Forelimb muscle (tissue), 1 donor: ENCODE data around the gene SHROOM2. TPM values are rescaled to one million over a fixed set of nuclear protein-coding genes. Genes with fewer than 3 reads are reported as not detected.

Source experiments
- DNase-seq: peaks from one replicate; pipeline ENCODE4 v3.0.0-alpha.2; 2013; ENCODE audit warnings: low read depth
- polyA plus RNA-seq: library from polyadenylated mRNA; unstranded; fragments of 120-200 nt; gene quantifications from one replicate; pipeline ENCODE4 v1.2.1, GENCODE V29; 2013; ENCODE audit not compliant: insufficient read length

Gene SHROOM2
- polyA plus RNA-seq, 1 donor: 1.7 TPM

DNA sequence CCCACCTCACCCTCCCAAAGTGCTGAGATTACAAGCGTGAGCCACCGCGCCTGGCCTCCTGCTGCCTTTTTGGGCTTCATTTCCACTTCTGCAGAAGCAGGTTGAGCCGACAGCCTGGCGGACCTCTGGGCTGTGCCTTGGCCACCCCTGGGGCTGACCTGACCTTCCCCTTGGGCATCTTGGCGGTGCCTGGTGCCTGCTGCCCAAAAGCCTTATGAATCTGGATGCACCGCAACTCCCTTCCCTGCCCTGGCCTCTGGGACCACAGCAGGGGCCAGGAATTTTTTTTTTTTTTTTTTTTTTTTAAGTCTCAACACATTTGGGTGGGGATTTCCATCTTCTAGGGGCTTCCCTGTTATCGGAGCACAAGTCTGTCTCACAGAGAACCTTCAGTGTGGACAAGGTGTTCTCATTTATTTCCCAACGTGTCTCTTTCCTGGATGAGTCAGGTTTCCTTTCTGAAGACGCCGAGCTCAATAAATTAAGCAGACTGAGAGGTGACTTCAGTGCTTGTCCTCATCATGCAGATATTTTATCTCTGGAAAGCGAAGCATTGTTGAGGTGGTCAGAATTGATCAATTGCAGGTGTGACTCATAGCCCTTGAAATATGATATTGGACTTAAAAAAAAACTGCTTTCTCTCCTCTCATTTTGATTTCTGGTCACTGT, 79.7 kb downstream of the SHROOM2 start:
- DNase-seq: no peak

DNA sequence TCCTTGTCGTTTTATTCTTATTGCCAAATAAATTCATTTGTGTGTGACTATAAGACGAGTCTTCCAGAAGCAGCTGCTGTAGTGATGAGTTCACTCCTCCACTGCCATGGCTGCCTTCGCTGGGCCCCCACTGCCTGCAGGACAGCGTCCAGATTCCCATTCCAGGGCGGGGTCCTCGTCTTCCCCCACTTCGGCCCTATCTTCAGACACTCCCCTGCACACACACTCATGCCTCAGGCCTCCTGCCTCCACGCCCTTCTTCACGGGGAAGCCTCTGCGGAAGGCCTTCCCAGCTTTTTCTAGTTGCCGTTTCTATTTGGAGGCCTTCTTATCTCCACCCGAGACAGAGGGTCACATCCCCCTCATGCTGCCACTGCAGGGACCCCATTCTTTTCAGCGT, 80.4 kb downstream of the SHROOM2 start:
- no peak for DNase-seq

DNA sequence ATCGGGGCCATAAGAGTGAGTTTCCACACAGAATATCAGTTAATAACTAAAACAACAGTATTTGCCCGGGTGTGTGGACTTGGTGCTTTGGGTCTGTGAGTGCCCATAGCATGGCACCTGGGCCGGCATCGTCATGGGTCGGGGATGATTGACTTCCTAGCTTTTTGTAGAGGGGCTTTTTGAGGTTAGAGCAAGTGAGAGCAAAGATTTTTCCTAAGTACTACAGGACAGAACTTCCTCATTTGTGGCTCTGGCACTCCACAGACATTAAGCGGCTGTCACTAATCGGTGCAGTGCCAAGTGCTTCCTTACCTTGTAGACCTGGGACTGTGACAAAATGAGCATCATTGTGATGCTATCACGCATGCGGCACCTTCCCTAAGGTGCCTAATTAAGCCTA, 81.0 kb downstream of the SHROOM2 start:
- no peak for DNase-seq

DNA sequence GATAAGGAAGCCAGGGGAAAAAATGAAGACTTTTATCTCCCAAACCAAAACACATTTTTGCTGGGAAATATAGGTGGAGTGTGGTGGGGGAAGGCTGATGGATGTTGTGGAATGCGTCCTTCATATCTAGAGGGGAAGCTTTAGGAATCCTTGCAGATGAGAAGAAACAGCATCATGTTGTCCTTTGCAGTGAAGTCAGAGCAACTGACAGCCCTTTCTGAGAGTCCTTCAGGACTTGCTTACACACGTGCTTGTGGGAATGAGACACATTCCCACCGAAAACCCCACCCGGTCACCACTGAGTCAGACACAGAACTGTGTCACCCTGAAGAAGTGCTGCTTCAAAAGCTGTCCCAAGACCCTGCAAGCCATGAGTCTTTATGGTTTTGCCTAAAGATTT, 81.5 kb downstream of the SHROOM2 start:
- DNase-seq: no peak

DNA sequence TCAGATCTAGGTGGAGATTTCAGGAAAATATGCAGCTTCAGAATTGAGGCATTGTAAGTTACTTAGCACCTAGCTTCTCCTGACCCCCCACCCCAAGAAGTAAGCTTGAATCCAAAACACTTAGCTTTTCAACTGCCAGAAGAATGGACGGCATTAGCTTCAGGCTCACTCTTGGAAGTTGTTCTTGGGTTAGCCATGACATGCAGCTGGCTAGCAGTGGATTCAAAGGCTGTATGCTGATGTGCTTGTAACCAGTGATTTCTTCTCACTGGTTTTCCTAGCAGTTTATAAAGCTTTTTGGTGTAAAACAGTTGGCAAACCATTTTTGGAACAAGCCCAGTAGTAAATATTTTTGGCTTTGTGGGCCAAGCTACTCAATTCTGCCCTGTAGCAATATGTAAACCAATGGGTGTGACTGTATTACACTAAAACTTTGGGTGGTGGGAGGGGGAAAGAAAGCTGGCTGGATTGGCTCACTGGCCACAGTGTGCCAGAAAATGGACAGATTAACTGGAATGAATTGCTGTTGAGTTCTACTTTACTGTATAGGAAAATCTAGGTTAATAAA, 85.6 kb downstream of the SHROOM2 start:
- no peak for DNase-seq

DNA sequence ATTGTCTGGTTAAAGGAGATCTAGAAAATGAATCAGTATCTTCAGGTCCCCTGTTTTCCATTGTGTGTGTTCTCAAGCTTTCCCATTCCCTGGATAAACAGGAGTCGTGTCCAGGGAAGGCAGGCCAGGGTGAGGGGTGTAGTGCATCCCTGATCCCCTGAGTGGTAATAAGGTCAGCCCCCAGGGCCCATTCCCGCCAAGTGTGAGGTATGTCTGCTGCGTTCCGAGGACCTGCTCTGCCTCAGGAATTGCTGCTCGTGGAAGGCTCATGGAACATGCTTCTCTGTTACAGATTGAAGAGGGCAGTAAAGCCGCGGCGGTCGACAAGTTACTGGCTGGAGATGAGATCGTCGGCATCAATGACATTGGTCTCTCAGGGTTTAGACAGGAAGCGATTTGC, 87.1 kb downstream of the SHROOM2 start:
- DNase-seq: no peak

DNA sequence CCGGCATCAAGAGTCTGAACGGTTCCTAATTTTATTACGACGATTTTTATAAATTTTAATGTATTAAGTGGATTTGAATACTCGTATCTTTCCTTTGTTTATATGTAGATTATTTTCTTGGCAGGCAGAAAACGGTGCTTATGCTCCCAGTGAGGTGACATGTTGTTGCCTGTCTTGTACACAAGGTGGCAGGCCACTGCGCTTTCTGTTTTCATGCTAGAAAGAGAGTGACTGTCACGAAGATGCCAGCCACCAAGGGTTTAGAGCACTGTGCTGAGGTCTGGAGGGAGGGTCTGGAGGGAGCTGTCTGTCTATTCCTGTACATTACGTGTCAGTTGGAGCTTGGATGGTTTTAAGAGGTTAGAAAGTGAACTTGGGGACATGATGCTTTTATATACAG, 87.7 kb downstream of the SHROOM2 start:
- no peak for DNase-seq

DNA sequence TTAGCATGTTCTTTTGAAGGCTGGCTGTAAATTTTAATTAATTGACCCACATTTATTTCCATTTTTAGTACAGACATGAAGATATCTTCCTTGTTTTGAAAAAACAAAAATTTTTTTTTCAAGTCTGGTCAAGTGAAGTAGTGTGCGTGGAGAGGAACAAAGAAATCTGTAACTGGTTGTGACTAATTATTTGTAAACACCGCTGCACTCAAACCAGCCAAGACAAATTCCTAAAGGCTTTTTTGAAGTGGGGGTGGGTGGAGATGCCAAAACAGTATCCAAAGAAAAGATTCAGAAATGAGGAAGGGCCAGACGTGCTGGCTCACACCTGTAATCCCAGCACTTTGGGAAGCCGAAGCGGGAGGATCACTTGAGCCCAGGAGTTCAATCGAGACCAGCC, 88.3 kb downstream of the SHROOM2 start:
- no peak for DNase-seq

DNA sequence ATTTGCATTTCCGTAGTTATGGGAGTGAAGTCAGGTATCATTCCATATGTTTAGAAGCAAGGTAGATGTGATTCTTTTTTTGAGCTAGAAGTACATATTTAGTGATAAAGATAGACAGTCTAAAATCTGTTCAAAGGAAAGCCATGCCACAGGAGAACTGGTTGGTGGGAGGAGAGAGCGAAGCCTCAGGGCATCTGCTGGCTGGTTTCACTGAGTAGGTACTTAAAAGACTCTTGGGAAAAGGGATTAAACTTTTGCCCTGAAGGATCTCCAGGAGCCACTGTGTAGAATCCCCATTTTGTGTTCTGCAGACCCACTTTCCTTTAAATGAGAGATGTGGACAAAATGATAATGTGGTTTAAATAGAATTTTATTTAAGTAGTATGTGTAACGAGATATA, 89.6 kb downstream of the SHROOM2 start:
- DNase-seq: no peak

DNA sequence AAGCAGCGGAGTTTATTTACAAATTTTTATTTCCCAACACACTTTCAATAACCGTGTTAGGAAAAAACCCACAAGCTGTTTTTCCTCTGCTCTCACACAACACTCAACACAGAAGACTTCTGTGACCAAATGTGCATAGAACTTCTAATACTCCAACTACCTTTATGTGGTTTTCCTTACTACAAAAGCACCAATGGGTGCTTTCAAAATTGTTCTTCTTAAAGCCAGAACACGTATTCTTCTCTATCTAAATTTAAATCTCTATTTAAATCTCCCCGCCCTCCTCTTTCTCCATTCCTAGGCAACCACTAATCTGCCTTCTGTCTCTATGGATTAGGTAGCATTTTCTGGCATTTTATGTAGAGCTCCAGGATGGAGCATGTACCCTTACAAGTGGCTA, 90.0 kb downstream of the SHROOM2 start:
- DNase-seq: no peak

DNA sequence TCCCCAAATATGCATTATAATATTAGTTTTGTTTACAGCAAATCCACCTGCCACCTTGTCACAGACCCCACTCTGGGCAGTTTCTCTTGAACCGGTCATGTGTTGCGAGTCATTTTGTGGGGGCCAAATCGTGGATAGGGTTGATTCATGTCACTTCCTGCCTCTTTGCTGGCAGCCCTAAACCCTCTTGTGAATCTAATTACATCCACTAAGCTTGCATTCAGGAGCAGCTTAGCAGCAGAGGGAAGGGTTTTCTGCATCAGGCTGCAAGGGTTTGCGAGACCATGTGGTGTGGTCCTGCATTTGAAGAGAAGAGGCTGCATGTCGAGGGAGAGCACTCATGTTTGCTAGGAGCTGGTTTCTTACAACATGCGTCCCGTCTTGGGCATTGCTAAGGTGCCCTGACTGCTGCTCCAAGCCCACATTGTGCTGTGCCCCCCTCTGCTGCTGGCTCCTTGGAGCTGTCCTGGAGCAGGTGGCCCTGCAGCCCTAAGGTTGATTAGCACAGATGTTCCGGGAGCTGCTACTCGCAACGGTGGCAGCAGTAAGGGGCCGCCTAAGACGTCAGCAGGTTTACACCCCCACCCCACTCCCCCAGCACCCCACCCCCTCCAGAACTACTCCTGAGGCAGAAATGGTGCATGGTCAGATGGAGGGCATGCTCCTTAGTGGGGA, 92.1 kb downstream of the SHROOM2 start:
- no peak for DNase-seq

DNA sequence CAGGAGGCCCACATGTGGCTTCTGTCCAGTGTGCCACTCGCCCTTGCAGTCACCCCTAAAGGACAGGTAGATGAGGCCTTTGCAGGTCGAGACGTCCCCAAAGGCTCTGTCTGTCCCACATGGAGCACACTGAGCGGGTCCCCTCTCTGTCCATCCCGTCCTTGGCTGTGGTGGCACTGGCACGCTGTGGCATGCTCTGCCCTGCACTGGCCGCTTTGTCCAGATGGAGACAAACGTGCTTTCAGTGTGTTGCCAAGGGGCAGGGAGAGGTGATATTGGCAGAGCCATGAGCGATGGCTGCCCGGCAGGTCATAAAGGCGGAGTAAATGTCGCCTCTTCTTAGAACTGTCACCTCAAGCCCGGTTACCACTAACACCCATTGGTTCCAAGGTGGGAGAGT, 94.0 kb downstream of the SHROOM2 start:
- no peak for DNase-seq

DNA sequence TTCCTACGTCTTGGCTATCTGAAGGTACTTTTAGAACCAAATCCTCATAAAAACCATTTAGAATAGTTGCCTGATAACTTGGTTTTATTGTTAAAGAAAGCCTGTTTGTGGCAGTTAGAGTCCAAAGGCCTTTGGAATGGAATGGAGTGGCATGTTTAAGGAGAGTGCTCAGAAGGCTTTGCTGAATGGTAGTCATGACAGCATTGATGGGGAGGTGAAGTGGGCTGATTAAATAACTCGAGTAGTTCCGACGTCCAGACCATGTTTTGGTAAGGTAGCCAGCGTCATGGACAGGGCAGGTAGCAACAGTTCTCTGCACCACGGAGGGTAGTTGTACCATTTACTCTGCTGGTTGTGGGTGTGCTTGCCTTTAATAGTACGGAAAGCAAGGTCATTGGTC, 94.6 kb downstream of the SHROOM2 start:
- DNase-seq: no peak

DNA sequence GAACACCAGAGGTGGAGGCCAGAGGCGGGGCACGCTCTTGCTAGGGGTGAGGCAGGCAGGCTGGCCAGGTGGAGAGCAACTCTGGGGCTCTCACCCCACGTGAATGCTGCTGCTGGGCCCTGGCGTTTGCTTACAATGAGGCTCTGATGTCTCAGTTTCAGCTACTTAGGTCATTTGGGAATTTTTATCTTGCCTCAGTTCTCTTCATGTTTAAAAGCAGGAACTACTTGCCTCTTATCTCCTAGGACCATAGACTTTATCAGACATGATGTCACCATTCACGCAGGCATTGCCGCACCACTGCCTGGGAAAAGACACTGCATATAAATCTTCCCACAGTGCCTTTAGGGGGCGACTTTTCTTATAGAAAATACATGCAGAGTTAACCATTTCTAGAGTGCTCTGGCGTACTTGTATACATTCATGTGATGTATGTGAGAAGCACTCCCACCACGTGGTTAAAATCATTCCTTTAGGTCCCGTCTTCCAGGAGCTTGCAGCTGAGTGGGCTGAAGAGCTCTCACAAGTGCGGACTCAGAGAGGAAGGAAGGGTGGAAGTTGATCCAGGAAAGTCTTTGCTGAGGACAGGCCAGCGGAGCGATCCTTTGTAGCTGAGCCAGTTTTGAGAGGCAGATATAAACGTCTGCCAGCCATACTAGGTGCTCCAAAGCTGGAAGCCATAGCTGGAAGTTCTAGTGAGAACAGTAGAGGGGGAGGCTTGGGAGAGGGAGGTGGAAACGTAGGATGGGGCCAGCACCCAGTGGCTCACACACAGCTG, 96.6 kb downstream of the SHROOM2 start:
- DNase-seq: no peak

DNA sequence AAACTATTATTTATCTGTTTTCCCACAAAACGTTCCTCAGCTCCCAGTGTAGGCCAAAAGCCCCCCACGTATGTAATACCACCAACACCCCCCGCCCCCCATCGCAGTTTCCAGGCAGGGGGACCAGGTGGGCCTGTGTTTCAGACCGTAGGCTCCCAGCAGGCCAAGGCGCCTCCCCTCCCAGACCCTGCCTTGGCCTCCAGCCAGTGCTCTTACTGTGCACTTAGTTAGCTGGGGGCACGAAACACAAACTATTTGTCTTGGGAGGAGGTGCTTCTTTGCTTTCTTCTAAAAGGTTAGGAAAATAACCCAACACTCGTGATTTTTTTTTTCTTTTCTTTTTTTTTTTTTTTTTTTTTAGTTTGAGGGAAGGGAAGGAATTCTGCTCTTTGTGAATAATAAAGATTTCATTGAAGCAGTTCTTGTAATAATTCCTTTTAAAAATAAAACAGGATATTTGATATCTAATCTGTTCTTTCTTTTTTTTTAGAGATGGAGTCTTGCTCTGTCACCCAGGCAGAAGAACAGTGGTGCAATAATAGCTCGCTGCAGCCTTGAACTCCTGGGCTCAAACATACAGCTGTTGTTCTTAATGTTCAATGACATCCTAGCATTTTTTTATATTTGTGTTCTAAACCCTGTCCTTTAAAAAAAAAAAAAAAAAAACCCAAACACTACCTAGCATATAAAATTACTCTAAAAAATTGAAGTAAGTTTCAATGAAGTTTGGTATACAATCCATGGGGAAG, 98.0 kb downstream of the SHROOM2 start:
- DNase-seq: no peak

DNA sequence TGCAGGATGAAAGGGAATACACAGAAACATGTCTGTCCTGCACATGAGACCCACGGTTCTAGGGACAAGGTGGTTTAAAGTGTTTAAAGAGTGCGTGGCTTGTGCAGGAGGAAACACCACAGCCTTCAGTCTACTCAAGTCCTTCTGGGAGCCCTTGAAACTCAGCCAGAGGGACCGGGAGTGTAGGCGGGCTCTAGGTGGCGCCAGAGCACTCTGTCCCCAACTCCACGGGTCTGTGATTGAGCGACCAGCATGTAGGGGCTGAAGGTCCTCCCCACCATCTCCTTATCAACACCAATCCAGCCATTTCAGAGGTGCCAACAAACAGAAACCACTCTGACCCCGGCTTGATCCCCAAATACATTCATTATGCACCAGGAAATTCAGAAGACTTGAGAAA, 98.9 kb downstream of the SHROOM2 start:
- no peak for DNase-seq

DNA sequence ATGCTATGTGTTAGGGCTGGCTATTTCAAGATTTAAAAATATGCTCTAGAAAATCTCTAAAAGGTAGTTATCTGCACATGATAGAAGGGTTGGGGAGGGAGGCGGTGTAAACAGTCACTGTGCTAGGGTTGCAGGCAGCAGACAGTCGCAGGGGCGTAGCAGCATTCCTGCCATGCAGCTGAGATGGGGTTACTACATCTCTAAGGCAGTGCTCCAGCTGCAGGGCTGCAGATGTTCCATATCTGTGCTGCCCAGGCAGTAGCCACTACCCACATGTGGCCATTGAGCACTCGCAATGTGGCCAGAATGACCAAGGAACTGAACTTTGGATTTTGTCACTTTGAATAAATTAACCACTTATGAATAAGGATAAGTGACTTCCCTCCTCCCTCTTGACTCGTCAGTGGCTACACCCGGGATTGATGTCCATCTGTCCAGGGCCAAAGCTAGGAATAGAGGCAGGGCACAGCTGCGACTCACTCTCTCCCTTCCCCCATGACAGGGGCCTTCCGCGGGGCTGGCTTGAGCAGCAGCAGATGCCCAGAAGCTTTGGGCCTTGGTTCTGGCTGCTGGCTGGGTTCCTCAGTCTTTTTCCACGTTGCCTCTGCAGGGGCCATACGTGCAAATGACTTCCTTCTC, 101.5 kb downstream of the SHROOM2 start:
- DNase-seq: no peak

DNA sequence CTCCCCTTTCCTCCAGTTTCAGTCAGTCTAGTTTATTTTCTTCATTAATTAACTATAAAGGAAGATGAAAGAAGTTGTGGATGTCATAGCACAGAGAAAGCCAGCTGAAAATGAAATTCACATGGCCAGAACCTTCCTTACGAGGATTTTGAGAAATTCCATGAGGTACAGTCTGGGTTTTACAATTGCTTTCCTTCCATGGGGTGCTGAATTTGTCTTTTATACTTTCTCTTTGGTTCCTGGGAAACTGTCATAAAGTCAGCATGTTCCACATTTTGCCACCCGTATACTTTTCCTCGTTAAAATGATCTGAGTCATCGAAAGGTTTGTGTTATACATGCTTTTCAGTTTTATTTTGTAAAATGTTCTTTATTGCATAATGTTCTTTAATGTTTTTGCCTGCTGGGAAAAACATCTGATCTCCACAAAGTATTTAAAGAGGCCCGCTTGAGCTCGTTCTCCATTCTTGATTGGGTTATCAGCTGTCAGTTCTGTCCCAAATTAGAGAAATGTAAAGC, 102.8 kb downstream of the SHROOM2 start:
- no peak for DNase-seq

DNA sequence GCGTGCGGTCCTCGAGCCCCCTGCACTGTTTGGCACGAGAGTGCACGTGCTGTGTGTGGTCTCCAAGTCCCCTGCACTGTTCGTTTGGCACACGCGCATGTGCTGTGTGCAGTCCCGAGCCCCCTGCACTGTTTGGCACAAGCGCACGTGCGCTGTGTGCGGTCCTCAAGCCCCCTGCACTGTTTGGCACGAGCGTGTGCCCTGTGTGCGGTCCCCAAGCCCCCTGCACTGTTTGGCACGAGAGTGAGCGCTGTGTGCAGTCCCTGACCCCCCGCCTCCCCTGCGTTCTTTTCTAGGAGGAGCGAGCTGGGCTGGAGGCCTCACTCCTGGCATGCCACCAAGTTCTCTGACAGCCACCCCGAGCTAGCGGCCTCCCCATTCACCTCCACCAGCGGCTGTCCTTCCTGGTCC, 104.5 kb downstream of the SHROOM2 start:
- DNase-seq: no peak

DNA sequence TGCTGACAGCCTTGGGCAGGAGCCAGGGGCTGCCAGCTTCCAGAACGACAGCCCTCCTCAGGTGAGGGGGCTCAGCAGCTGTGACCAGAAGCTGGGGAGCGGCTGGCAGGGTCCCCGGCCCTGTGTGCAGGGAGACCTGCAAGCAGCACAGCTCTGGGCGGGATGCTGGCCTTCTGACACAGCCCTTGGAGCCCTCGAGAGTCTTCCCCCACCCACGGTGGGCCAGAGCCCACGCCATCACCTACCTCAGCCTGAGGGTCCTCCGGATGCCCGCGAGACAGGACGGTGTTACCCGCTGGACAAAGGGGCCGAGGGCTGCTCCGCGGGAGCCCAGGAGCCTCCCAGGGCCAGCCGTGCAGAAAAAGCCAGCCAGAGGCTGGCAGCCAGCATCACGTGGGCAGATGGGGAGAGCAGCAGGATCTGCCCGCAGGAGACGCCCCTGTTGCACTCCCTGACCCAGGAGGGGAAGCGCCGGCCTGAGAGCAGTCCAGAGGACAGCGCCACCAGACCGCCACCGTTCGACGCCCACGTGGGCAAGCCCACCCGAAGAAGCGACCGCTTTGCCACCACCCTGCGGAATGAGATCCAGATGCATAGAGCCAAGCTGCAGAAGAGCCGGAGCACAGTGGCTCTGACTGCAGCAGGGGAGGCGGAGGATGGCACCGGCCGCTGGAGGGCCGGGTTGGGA, 109.1 kb downstream of the SHROOM2 start:
- DNase-seq: no peak

DNA sequence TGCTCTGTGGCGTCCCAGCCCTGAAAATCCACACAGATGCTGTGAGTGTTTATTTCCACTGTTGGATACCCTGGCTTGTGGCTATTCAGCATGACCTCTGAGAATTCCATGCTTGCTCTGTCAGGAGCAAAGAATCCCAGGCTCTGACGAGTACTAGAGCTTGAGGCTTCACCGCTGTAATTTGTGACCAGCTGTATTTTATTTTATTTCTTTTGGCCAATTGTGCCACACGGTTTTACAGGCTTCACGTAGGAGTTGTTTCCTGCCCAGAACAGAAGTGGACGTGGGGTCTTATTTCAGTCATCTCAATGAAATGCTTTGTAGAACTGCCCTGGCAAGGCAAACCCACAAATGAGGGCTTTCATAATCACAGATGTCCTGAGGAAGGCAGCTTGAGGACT, 111.5 kb downstream of the SHROOM2 start:
- DNase-seq: no peak
